Activated CD8-positive, alpha-beta T cell treated with anti-CD3 and anti-CD28 coated beads for 36 hours (primary cell): ENCODE measurements around the gene RECK. TPM values are rescaled to one million over a fixed set of nuclear protein-coding genes. Genes with fewer than 3 reads are reported as not detected.

Experiments
- ATAC-seq: fragments of 200-7000 bp; cut with Tn5 transposase; one replicate; pipeline ENCODE4 v1.10.0; 2021; ENCODE audit warnings: mild to moderate bottlenecking, moderate library complexity
- CTCF ChIA-PET: fragments of 350-600 bp; sonication (Branson Sonifier 250); formaldehyde crosslinking; loops from one replicate; lab custom pipeline; 2021; ENCODE audit warnings: antibody characterized with exemption; lab: Charles Lee
- POLR2A ChIA-PET: fragments of 350-600 bp; sonication (Branson Sonifier 250); formaldehyde crosslinking; loops from one replicate; lab custom pipeline; 2021; ENCODE audit warnings: antibody characterized with exemption; lab: Charles Lee
- DNase-seq: peaks from one replicate; pipeline ENCODE4 v3.0.0-alpha.2; 2020
- H3K27ac Mint-ChIP-seq: one replicate; pipeline ENCODE4 v1.8.0; 2021; ENCODE audit warnings: mild to moderate bottlenecking, mixed read lengths
- H3K27me3 Mint-ChIP-seq: one replicate; pipeline ENCODE4 v1.8.0; 2021; ENCODE audit warnings: mixed read lengths
- H3K36me3 Mint-ChIP-seq: one replicate; pipeline ENCODE4 v1.8.0; 2021; ENCODE audit warnings: low read depth, mixed read lengths
- H3K4me1 Mint-ChIP-seq: one replicate; pipeline ENCODE4 v1.8.0; 2021; ENCODE audit warnings: low read depth, mixed read lengths
- H3K4me3 Mint-ChIP-seq: one replicate; pipeline ENCODE4 v1.8.0; 2021; ENCODE audit warnings: mild to moderate bottlenecking, moderate library complexity, mixed read lengths
- H3K9me3 Mint-ChIP-seq: one replicate; pipeline ENCODE4 v1.8.0; 2021; ENCODE audit warnings: mixed read lengths
- CTCF ChIP-seq: fragments of 200-600 bp; IDR thresholded peaks from one replicate; pipeline ENCODE4 v1.8.0; 2022; ENCODE audit warnings: antibody characterized with exemption, mild to moderate bottlenecking
- intact Hi-C: fragments of 100-400 bp; cut with micrococcal nuclease; formaldehyde crosslinking; loops from one replicate; pipeline ENCODE4 v1.10.0; 2022
- total RNA-seq, 2 experiments: library from RNA; stranded (reverse); gene quantifications; one replicate each; pipeline ENCODE4 v1.2.3, GENCODE V29; 2021

RECK gene
- total RNA-seq, 2 experiments from 2014 or later = 5.3 to 6.5 TPM

DNA sequence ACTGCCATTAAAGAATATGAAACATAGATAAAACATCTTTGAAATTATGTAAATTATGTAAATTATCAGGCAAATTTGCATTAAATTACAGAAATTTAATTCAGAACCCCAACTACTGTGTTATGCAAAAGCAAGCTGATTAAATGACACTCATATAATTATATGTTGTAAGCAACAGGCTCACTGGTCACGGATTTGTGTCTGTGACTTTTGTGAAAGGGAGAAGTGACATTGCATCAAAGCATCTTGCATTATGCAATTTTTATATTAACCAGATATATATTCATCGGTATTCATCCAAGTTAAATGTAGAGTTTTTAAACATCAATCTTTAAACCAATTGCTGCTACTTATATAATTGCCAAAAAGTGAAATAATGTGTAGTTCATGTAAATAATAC lies 86.8 kb downstream of the RECK start:
- H3K27ac Mint-ChIP-seq = no peak overlapping the region
- no peak overlapping the region for H3K4me3 Mint-ChIP-seq
- ATAC-seq (no peak), DNase-seq (no peak)
- ChIA-PET CTCF (interaction anchor here (0.9 to 3.7 kb wide), 4 partner anchors 13 to 46 kb away, joined by 3 to 20 read pairs (median 8); no protein-coding TSS in a partner anchor), POLR2A (no interaction called here)
- H3K27me3 Mint-ChIP-seq = no peaks in the 10 kb centered on the region
- no peaks in the 10 kb centered on the region for H3K36me3 Mint-ChIP-seq
- TF ChIP-seq CTCF = no peak
- intact Hi-C loops = no loop called here
- no peaks in the 10 kb centered on the region for H3K9me3 Mint-ChIP-seq
- H3K4me1 Mint-ChIP-seq = peaks cover 17% of the 10 kb centered on the region

DNA sequence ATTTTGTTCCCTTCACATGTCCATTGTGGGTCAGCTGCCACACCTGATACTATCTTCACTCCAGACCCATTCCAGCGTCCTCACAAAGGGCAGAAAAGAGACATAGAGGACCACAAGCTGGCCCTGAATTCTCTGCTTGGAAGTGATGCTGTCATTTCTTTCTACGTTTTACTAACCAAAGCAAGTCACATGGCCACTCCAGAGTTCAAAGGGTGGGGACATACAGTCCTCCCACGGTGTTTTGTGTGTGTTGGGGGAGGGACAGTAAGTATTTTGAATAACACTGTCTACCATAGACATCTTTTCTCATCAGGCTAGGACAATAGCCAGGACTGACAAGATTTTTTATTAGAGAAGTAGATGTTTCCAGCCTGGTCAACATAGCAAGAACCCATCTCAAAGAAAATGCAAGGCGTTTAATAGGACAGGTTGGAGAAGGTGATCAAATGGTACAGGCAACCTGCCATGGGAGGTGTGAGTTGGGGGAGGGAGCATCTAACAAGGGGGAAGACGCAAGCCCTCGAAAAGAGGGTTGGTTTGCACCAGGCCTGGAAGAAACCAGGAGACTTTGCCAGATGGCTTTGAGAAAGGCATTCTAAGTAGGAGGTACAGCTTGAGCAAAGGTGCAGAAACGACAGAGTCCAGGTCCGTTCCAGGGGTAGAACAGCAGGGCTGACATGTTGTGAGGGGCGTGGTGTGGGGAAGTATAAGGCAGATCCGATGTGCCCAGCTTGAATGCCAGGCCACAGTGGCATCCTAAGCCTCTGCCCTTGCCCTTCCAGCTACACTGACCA lies 88.5 kb downstream of the RECK start:
- ATAC-seq = peak; percentile 58
- Mint-ChIP-seq H3K4me3 (no peak overlapping the region), H3K36me3 (no peaks in the 10 kb centered on the region), H3K9me3 (no peaks in the 10 kb centered on the region), H3K27ac (no peak overlapping the region), H3K27me3 (no peaks in the 10 kb centered on the region), H3K4me1 (peaks cover 17% of the 10 kb centered on the region)
- POLR2A ChIA-PET = interaction anchor here (0.8 to 1.3 kb wide), 2 partner anchors 10 to 12 kb away, joined by 4 read pairs; partner anchors contain the start of gene GLIPR2
- TF ChIP-seq CTCF = no peak
- no peak for DNase-seq
- CTCF ChIA-PET = interaction anchor here (0.9 to 3.7 kb wide), 6 partner anchors 14 to 171 kb away, joined by 3 to 20 read pairs (median 6); no protein-coding TSS in a partner anchor
- intact Hi-C loops = no loop called here

- Mint-ChIP-seq H3K4me1 (peaks cover 17% of the 10 kb centered on the region), H3K36me3 (no peaks in the 10 kb centered on the region), H3K9me3 (no peaks in the 10 kb centered on the region), H3K27me3 (no peaks in the 10 kb centered on the region), H3K4me3 (no peak overlapping the region), H3K27ac (no peak overlapping the region)
- intact Hi-C loops = no loop called here
- no peak for ATAC-seq
- CTCF ChIA-PET = interaction anchor here (0.8 to 3.7 kb wide), 3 partner anchors 15 to 41 kb away, joined by 3 to 20 read pairs (median 6); no protein-coding TSS in a partner anchor
- TF ChIP-seq CTCF = no peak
- no peak for DNase-seq
- POLR2A ChIA-PET = interaction anchor here (1.0 kb wide), 1 partner anchor 23 kb away, joined by 4 read pairs; no protein-coding TSS in a partner anchor
Observed at GRCh38 chr9:36126016-36126730, 89.5 kb downstream of the RECK start.

GRCh38 chr9:36127652-36128244 lies 91.0 kb downstream of the RECK start:
- POLR2A ChIA-PET = no interaction called here
- Mint-ChIP-seq H3K36me3 (no peaks in the 10 kb centered on the region), H3K4me1 (peaks cover 17% of the 10 kb centered on the region), H3K27ac (no peak overlapping the region), H3K9me3 (no peaks in the 10 kb centered on the region), H3K4me3 (no peak overlapping the region), H3K27me3 (no peaks in the 10 kb centered on the region)
- TF ChIP-seq CTCF = no peak
- ATAC-seq (peak; percentile 39), DNase-seq (no peak)
- intact Hi-C loops = no loop called here
- CTCF ChIA-PET = interaction anchor here (1.2 kb wide), 1 partner anchor 25 kb away, joined by 8 read pairs; no protein-coding TSS in a partner anchor
